NCI-H1092 (cell line): ENCODE measurements around the gene LOXHD1.

Experiments used
- DNase-seq: peaks from one replicate; lab custom pipeline; 2025; lab: John Stamatoyannopoulos, UW

Gene LOXHD1

GRCh38 chr18:46625069-46625468 is 32.0 kb downstream of the LOXHD1 start:
- no peak for DNase-seq

- DNase-seq: no peak
Observed at GRCh38 chr18:46624127-46624526, 32.9 kb downstream of the LOXHD1 start.

GRCh38 chr18:46623541-46623940 is 33.5 kb downstream of the LOXHD1 start:
- DNase-seq: no peak

GRCh38 chr18:46622999-46623398 is 34.0 kb downstream of the LOXHD1 start:
- DNase-seq: peak; percentile 9

- no peak for DNase-seq
Observed at GRCh38 chr18:46622451-46622850, 34.6 kb downstream of the LOXHD1 start.

GRCh38 chr18:46621871-46622270 is 35.1 kb downstream of the LOXHD1 start:
- no peak for DNase-seq

- DNase-seq: no peak
Observed at GRCh38 chr18:46621111-46621766, 35.8 kb downstream of the LOXHD1 start.

GRCh38 chr18:46619559-46619958 is 37.5 kb downstream of the LOXHD1 start:
- no peak for DNase-seq

GRCh38 chr18:46615720-46616119 is 41.3 kb downstream of the LOXHD1 start:
- DNase-seq: no peak

GRCh38 chr18:46609048-46609447 is 48.0 kb downstream of the LOXHD1 start:
- DNase-seq: no peak

- DNase-seq: no peak
Observed at GRCh38 chr18:46607926-46608325, 49.1 kb downstream of the LOXHD1 start.

- no peak for DNase-seq
Observed at GRCh38 chr18:46601141-46601805, 55.7 kb downstream of the LOXHD1 start.

- no peak for DNase-seq
Observed at GRCh38 chr18:46596119-46596518, 60.9 kb downstream of the LOXHD1 start.

GRCh38 chr18:46591783-46592391 is 65.1 kb downstream of the LOXHD1 start:
- no peak for DNase-seq

- DNase-seq: no peak
Observed at GRCh38 chr18:46590103-46590502, 66.9 kb downstream of the LOXHD1 start.

GRCh38 chr18:46588971-46589660 is 67.9 kb downstream of the LOXHD1 start:
- DNase-seq: no peak

- no peak for DNase-seq
Observed at GRCh38 chr18:46587600-46587999, 69.4 kb downstream of the LOXHD1 start.

- no peak for DNase-seq
Observed at GRCh38 chr18:46583711-46584110, 73.3 kb downstream of the LOXHD1 start.

GRCh38 chr18:46581648-46582047 is 75.4 kb downstream of the LOXHD1 start:
- DNase-seq: no peak

GRCh38 chr18:46578987-46579386 is 78.0 kb downstream of the LOXHD1 start:
- DNase-seq: no peak

- DNase-seq: no peak
Observed at GRCh38 chr18:46577546-46577945, 79.5 kb downstream of the LOXHD1 start.

- no peak for DNase-seq
Observed at GRCh38 chr18:46575851-46576250, 81.2 kb downstream of the LOXHD1 start.

GRCh38 chr18:46574743-46575115 is 82.3 kb downstream of the LOXHD1 start:
- DNase-seq: no peak
